ENCODE results near the gene TOX2.

Gene TOX2

GRCh38 chr20:43994486-43995100, 79.9 kb downstream of the TOX2 start:
- DNase-seq (ENCODE audit: low read depth in 1 of 2, low spot score in 1 of 2): no peak

GRCh38 chr20:43995645-43996044, 81.0 kb downstream of the TOX2 start:
- DNase-seq (ENCODE audit: low read depth in 1 of 2, low spot score in 1 of 2): no peak

GRCh38 chr20:43996240-43996930, 81.7 kb downstream of the TOX2 start:
- no peak for DNase-seq (ENCODE audit: low read depth in 1 of 2, low spot score in 1 of 2)

GRCh38 chr20:43999848-44000247, 85.2 kb downstream of the TOX2 start:
- DNase-seq (ENCODE audit: low read depth in 1 of 2, low spot score in 1 of 2): no peak

GRCh38 chr20:44001667-44002596, 87.3 kb downstream of the TOX2 start:
- no peak for DNase-seq (ENCODE audit: low read depth in 1 of 2, low spot score in 1 of 2)

GRCh38 chr20:44002861-44003260, 88.2 kb downstream of the TOX2 start:
- DNase-seq (ENCODE audit: low read depth in 1 of 2, low spot score in 1 of 2): no peak

GRCh38 chr20:44003609-44004008, 89.0 kb downstream of the TOX2 start:
- no peak for DNase-seq (ENCODE audit: low read depth in 1 of 2, low spot score in 1 of 2)

GRCh38 chr20:44004306-44004915, 89.8 kb downstream of the TOX2 start:
- DNase-seq (ENCODE audit: low read depth in 1 of 2, low spot score in 1 of 2): no peak

- DNase-seq (ENCODE audit: low read depth in 1 of 2, low spot score in 1 of 2): no peak
These were observed 91.0 kb downstream of the TOX2 start for GRCh38 chr20:44005661-44006060.

GRCh38 chr20:44006126-44006525, 91.5 kb downstream of the TOX2 start:
- no peak for DNase-seq (ENCODE audit: low read depth in 1 of 2, low spot score in 1 of 2)

- no peak for DNase-seq (ENCODE audit: low read depth in 1 of 2, low spot score in 1 of 2)
These were observed 91.9 kb downstream of the TOX2 start for GRCh38 chr20:44006578-44006977.

GRCh38 chr20:44008806-44009678, 94.4 kb downstream of the TOX2 start:
- no peak for DNase-seq (ENCODE audit: low read depth in 1 of 2, low spot score in 1 of 2)

- DNase-seq (ENCODE audit: low read depth in 1 of 2, low spot score in 1 of 2): no peak
These were observed 95.0 kb downstream of the TOX2 start for GRCh38 chr20:44009679-44009992.

- DNase-seq (ENCODE audit: low read depth in 1 of 2, low spot score in 1 of 2): no peak
These were observed 95.6 kb downstream of the TOX2 start for GRCh38 chr20:44010162-44010704.

- DNase-seq (ENCODE audit: low read depth in 1 of 2, low spot score in 1 of 2): no peak
These were observed 96.7 kb downstream of the TOX2 start for GRCh38 chr20:44011251-44011940.

GRCh38 chr20:44012466-44013226, 98.0 kb downstream of the TOX2 start:
- no peak for DNase-seq (ENCODE audit: low read depth in 1 of 2, low spot score in 1 of 2)

- DNase-seq (ENCODE audit: low read depth in 1 of 2, low spot score in 1 of 2): no peak
These were observed 100.4 kb downstream of the TOX2 start for GRCh38 chr20:44014807-44015732.

GRCh38 chr20:44015733-44016103, 101.1 kb downstream of the TOX2 start:
- DNase-seq (ENCODE audit: low read depth in 1 of 2, low spot score in 1 of 2): no peak

Measured in activated T-helper 1 cell treated with anti-CD3 and anti-CD28 coated beads, Interleukin-2, amount 50 U/mL, for 16 hours (primary cell).